GM21360 (cell line): Measurements from ENCODE around the gene S1PR5.

ENCODE experiments used
- ATAC-seq: cut with Tn5 transposase; IDR thresholded peaks from one replicate; pipeline ENCODE4 v1.9.1; 2021; ENCODE audit warnings: mild to moderate bottlenecking, moderate library complexity; ENCODE audit not compliant: unreplicated experiment

Gene S1PR5

DNA sequence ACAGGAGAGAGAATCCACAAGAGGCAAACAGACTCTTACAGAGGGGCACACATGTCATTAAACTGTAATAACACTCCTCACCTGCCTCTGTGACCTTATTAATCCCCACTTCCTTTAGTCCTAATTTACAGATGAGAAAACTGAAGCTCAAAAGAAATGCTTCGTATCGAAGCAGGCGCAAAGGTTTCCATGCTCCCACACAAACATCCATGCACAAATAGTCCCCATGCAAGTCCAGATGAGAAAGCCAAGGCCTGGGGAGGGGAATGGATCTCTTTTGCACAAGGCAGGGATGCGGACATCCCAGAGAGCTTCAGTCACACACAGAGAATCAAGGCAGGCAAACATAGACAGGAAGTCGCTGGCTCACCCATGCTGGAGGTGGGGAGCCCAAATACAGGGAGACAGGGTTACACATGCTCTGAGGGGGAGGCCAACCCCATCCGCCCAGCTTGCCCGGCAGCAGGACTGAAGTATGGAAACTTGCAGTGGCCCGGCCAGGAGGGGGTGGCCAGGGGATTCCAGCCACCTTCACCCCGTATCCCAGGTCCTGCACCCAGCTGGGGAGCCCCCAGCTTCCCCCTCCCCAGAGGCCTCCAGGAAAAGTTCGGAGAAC is 468 bp downstream of the S1PR5 start:
- no peak for ATAC-seq

DNA sequence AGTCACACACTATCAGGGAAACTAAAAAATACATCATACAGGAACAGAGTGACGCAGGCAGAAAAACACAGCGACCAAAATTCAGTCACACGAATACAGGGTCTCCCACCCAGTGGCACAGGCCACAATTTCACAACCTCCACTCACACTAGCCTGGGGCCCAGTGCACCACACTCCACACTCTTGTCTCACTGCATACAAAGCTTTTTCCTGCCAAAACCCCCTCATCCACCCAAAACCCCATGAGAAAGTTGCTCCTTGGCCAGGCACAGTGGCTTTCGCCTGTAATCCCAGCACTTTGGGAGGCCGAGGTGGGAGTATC is 1.2 kb downstream of the S1PR5 start:
- no peak for ATAC-seq

DNA sequence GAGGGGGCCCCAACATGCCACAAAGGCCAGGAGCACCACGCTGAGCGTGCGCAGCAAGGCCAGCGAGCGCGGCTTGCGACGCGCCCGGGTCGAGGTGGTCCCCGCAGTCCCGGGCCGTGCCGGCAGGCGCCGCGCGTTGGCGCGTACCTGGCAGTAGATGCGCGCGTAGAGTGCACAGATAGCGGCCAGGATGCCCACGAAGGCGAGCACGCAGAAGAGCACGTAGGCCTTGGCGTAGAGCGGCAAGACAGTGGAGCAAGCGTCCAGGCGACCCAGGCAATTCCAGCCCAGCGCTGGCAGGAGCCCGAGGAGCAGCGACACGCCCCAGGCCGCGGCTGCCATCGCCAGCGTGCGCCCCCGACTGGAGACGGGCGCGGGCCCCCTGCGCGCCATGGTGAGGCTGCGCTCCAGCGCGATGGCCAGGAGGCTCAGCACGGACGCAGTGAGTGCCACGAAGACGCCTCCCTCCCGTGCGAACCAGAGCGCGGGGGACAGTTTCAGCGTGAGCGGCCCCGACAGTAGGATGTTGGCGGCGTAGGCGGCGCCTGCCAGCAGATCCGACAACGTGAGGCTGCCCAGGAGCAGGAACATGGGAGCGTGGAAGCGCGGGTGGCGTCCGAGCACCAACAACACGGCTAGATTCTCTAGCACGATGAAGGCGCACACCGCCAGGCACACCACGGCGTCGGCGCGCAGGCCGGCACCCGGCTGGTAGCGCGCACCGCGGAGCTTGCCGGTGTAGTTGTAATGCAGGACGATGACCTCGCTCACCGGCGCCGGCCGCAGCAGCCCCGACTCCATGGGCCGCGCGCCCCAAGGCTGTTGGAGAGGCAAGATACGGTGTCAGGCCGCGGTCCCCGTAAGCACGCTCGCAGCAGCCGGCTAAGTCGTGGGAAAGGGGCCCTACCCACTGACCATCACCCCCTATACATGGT is 2.8 kb downstream of the S1PR5 start:
- ATAC-seq: no peak

DNA sequence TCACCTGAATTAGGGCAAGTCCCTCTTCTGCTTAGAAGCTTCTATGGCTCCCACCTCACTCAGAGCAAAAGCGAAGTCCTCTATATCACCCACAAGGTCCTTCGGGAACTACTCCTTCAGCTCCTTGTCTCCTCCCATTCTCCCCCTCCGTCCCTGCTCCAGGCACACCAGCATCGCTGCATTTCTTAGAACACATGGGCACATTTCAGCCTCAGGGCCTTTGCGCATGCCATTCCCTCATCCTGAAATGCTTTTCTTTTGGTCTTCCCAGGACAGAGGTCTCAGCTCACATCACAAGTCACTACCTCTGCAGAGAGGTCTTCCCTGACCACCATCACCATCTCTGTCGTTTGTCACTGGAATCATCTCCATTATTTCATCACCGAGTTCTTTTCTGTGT is 4.0 kb downstream of the S1PR5 start:
- no peak for ATAC-seq

DNA sequence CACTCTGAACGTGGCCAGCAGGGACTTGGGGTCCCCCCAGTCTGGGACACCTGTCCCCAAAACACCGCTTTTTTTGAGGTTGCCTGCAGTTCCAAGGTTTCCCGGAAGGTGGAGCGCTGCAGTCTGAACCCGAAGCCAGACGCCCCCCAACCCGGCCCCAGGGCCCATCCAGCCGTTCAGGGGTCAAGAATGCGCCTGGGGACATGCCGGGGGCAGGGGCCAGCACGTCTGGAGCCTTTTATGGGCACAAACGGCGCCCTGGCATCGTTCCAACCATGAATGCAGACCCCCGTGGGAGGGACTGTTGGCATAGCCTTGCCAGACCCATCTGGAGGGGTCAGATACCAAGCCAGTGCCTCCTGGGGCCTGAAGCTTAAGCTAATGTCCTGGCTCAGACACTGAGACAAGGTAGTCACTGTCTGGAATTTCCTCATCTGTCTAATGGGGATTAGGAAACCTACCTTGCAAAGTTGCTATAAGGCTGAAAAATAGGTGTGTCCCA is 6.9 kb downstream of the S1PR5 start:
- no peak for ATAC-seq

DNA sequence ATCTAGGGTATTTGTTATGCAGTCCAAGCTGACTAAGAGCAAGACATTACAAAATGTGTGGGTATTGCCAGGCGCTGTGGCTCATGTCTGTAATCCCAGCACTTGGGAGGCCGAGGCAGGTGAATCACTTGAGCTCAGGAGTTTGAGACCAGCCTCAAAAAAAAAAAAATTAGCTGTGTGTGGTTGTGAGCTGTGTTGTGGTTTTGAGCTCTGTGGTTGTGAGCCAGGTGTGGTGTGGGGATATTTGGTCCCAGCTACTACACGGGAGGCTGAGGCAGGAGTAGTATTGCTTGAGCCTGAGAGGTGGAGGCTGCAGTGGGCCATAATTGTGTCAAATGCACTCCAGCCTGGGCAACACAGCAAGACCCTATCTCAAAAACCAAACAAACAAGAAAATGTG is 8.5 kb downstream of the S1PR5 start:
- no peak for ATAC-seq

DNA sequence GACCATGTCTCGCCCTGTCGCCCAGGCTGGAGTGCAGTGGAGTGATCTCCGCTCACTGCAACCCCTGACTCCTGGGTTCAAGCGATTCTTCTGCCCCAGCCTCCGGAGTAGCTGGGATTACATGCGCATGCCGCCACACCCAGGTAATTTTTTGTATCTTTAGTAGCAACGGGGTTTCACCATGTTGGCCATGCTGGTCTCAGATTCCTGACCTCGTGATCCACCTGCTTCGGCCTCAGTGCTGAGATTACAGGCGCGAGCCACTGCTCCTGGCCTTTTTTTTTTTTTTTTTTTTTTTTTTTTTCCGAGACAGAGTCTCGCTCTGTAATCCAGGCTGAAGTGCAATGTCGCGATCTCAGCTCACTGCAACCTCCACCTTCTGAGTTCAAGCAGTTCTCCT is 9.2 kb downstream of the S1PR5 start:
- ATAC-seq: no peak

DNA sequence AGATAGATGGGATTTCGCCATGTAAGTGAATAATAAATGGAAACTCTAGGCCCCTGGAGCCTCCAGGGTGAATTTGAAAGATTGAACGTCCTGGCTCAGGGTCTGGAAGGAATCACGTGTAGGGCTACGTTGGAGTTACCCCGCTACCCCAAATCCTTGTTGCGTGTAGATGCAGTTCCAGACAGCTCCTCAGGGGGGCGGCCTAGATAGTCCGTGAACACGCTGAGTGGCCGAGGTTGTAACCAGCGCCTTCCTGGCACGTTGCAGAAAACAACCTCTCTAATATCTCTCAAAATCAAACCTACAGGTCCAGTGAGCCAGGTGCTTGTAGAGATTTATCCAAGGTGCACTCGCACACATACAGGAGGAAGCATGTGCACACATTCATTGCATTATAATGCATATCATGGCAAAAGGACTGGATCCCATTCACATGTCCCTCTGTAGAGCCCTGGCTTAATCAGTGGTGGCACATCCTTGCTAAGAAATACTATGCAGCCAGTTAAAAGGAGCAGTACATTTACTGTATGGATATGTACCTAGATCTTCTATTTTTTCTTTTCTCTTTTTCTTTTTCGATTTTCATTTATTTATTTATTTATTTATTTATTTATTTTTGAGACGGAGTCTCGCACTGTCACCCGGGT is 11.5 kb downstream of the S1PR5 start:
- no peak for ATAC-seq

DNA sequence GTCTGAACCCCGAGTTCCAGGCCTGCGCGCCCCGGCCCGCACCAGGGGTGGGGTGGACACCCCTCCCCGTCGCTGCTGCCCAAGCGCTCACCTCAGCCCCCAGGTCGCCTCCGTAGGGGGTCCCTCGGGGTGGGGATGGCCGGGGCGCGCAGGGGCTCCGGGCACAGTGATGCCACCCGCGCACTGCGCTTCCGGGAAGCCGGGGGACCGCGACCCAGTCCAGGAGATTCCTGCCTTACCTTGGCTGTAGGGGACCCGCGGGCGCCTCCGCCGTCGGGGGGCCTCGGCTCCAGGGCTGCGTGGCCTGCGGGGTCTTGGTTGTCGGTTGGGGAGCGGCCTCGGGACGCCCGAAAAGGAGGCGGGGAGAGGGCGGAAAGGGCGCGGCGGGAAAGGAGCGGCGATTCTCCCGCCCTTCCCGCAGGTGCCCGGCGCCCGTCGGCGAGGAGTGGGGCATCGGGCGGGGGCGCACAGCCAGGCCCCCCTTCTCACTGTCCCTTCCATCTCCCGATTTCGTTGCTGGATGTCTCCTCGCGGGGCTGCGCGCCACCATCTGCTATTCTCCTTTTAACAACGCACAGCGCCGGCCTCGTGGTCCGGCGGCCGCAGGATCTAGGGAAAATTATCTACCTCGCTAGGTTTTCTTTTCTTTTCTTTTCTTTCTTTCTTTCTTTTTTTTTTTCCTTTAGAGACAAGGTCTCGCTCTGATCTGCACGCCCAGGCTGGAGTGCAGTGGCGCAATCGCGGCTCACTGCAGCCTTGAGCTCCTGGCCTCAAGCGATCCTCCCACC is 14.1 kb downstream of the S1PR5 start, which contains the start of gene KEAP1:
TSS of gene KEAP1 (minus strand) at position 355 of the 788 bp plus-strand sequence. CDS start 3,323 bp downstream, outside the sequence.
- peak; percentile 13 for ATAC-seq

DNA sequence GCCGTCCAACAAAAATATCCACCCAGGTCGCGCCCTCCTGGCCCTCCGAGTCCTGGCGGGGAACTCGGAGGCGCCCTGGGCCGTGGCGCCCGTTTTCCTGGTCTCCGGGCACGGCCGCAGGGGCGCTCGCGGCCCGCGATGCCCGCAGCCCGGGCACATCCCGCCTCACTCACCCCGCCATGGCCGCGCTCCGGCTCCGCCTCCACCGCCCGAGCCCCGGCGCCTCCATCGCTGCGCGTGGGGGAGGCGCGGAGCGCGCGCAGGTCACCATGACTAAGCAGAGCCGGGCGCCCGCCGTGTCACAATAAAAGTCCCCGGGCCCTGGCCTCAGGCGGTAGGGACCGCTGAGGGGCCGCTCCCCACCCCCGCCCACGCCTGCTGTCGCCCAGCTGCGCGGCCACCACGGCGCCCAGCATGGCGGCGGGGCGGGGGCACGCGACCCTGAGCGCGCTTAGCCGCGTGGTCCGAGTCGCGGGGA is 14.7 kb downstream of the S1PR5 start:
- ATAC-seq: peak; percentile 71

DNA sequence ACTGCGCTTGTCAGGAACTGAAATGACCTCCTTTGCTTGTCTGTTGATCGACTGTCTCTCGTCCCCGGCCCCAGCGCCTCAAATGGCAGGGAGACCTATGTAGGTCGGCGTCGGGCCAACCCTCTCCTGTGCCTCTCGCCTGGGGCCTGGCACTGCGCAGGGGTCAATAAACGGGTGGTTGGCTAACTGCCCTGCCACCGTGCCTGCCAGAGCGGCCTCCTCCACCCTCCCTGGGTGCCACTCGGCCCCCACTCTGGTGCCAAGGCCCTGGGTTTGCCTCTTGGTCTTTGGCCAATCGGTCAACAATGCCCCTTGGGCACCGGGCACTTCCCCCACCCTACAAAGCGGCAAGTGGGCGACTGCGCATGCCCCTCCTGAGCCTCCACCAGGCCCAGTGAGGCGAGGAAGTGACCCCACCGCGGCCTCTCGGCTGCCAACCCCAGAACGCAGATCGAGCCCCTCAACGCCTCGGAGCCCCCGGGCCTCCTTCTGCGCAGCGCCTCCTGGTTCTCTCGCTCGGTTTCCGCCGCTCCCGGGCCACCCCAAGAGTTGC is 15.2 kb downstream of the S1PR5 start:
- ATAC-seq: peak; percentile 31

DNA sequence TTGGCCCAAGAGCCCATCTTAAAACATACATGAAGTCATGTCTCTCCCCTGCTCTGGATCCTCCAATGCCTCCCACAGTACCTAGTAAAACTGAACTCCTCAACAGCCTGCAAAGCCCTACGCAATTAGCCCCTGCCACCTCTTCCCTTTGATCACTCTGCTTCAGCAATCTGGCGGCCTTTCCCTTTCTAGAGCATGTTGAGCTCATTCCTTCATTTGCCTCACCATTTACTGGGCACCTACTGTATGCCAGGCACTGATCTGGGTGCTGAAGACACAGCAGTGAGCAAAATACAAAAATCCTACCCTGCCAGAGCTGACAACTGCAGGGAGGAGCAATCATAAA is 17.0 kb downstream of the S1PR5 start:
- no peak for ATAC-seq

DNA sequence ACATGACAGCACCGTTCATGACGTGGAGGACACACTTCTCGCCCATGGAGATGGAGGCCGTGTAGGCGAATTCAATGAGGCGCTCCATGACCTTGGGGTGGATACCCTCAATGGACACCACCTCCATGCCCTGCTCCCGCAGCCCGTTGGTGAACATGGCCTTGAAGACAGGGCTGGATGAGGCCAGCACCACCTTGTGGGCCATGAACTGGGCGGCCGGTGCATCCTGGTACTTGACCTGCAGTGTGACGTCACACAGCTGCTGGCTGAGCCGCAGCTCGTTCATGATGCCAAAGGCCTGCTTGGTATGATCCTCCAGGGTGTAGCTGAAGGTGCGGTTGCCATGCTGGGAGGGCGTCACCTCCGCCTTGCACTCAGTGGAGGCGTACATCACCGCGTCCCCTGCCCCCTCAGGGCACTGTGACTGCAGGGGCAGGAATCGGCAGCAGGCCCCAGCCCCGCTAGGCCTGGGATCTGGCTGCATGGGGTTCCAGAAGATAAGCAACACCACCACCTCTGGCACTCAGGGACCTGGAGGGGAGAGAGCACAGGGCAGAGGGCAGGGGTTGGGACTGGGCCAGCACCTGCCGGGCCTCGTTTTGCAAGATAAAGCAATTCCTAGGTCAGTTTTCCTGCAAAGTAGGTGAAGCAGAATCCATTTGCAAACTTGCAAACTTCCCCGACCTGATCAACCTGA is 17.5 kb downstream of the S1PR5 start:
- no peak for ATAC-seq

DNA sequence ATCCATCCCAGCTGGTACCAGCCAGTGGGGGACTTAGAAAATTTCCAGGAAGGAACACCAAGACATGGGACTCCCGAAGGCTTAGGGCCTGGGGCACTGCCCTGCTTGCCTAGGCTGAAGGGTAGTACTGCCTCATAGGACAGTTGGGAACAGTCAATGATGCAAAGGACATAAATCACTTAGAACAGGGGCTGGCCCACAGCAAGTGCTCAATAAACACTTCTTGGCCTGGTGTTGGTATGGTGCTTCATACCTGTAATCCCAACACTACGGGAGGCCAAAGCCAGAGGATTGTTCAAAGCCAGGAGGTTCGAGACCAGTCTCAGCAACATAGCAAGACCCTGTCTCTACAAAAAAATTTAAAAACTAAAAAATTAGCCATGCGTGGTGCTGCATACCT is 19.9 kb downstream of the S1PR5 start:
- ATAC-seq: no peak

DNA sequence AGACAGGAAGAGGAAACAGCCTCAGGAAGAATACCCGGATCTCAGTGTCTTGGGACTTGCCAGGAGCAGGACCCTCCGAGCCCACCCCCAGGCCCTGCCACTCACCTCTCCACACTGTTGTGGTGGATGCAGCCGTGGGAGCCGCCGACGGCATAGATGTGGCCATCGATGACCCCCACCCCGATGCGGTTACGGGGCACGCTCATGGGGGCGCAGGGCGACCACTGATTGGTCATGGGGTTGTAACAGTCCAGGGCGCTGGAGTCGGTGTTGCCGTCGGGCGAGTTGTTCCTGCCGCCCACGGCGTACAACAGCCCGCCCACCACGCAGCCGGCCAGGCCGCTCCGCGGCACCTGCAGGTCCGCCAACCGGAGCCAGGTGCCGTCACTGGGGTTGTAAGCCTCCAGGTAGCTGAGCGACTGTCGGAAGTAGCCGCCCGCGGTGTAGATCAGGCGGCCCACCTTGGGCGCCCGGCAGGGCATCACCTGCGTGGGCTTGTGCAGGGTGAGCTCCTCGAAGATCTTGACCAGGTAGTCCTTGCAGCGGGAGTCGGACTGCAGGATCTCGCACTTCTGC is 25.7 kb downstream of the S1PR5 start:
- no peak for ATAC-seq

DNA sequence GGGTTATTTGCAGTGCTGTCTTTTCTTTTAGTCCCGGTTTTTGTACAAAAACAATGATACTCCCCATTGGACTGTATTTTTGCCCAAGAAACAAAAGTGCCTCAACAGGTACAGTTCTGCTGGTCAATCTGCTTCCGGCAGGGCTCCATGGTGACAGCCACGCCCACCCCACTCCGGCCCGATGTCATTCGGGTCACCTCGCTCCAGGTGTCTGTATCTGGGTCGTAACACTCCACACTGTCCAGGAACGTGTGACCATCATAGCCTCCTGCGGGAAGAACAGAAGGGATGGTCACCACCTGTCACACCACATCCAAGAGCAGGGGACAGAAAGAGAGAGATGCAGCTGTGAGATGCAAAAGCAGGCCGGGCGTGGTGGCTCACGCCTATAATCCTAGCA is 30.7 kb downstream of the S1PR5 start:
- no peak for ATAC-seq

DNA sequence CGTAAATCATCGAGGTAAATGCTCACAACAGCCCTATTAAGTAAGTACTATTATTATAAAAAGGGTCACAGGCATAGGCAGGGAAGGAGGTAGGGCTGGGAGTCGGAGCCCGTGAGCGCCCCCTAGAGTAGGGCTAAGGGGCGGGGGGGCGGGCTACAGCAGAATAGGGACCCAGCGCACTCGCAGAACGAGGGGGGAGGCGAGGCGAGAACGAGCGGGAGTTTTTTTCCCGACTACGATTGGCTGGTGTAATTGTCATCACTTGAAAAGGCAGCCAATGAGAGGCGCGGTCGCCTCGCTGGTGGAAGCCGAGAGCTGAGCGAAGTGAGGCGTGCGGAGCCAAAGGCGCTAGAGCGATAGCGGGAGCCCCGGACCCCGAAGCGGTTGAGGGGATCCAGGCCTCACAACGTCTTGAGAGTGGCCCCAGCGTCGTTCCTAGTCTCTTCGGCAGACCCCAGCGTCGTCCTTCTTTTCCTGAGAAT is 38.3 kb downstream of the S1PR5 start:
- ATAC-seq: no peak

DNA sequence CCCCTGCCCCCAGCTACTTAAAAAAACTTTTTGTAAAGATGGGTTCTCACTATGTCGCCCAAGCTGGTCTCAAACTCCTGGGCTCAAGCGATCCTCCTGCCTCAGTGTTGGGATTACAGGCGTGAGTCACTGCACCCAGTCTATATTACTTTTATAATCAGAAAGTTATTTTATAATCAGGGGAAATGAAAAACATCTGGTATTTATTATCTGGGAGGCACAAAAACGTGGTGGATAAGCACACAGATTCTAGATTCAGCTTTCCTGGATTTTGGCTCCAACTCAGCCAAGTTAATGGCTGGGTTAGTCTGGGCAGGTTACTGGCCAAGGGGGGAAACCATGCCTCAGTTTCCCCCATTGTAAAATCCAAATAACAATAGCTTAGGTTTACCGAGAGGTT is 38.8 kb downstream of the S1PR5 start:
- ATAC-seq: no peak

DNA sequence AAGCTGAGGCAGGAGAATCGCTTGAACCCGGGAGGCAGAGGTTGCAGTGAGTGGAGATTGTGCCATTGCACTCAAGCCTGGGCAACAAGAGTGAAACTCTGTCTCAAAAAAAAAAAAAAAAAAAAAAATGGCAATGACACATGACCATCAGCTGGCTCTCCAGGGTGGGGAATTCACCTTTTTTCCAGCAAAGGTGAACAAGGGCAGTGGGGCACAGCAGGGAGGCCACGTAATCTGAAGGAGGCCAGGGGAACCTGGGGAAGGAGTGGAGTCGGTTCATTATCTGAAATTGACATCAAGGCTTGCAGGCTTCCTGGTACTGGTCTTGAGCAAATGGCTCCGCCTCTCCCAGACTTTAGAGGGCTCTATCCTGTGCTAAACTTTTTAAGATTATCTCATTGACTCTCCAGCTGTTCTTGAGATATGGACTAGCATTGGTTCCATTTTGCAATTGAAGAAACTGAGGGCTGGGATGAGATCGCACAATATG is 42.2 kb downstream of the S1PR5 start:
- ATAC-seq: no peak
